T-cell (primary cell): ENCODE measurements around the gene IMPDH2. TPM values are rescaled to one million over a fixed set of nuclear protein-coding genes. Genes with fewer than 3 reads are reported as not detected.

Source experiments
- total RNA-seq, 35 experiments: library from RNA in 6 of 35; stranded (reverse) in 6 of 35; fragments of 120-200 nt in 1 of 35; gene quantifications; one replicate each; pipeline versions ENCODE4 v1.2.1 to v1.2.4 and lab custom pipeline; 2013 to 2026

Gene IMPDH2
- total RNA-seq, 5 donors from 2014 or later (not counting 1 experiment from before 2014, with no cell fraction given), result 110 to 160 (median 149) TPM

Other genes with a start within 250 kb of the IMPDH2 start
- gene PRKAR2A, start 181.5 kb downstream of the IMPDH2 start, total RNA-seq, result 10 to 100 TPM; 30.9 to 51.8 (median 49.0) TPM
- 10 to 100 TPM in 4 of 5 donors, 1 to 10 TPM in 1; 9.4 to 18.2 (median 14.7) TPM for gene SLC25A20, start 130.5 kb downstream of the IMPDH2 start, total RNA-seq
- 100 to 1,000 TPM; 136 to 163 (median 153) TPM for gene ARIH2, start 110.6 kb downstream of the IMPDH2 start, total RNA-seq
- 10 to 100 TPM; 40.4 to 79.0 (median 73.6) TPM for gene P4HTM, start 39.2 kb downstream of the IMPDH2 start, total RNA-seq
- 100 to 1,000 TPM; 204 to 300 (median 293) TPM for gene WDR6, start 22.0 kb downstream of the IMPDH2 start, total RNA-seq
- 10 to 100 TPM; 20.8 to 35.1 (median 30.3) TPM for gene DALRD3, start 10.8 kb downstream of the IMPDH2 start, total RNA-seq
- gene NDUFAF3, start 7.3 kb downstream of the IMPDH2 start, total RNA-seq, result 10 to 100 TPM; 62.8 to 92.1 (median 78.1) TPM
- gene QRICH1, start 64.7 kb upstream of the IMPDH2 start, total RNA-seq, result 100 to 1,000 TPM; 142 to 202 (median 155) TPM
- gene QARS1, start 75.4 kb upstream of the IMPDH2 start, total RNA-seq, result 100 to 1,000 TPM; 215 to 261 (median 245) TPM
- gene USP19, start 91.4 kb upstream of the IMPDH2 start, total RNA-seq, result 100 to 1,000 TPM in 3 of 5 donors, 10 to 100 TPM in 2; 56.5 to 117 (median 105) TPM
- 1 to 10 TPM in 3 of 5 donors, under 1 TPM in 2; 0.25 to 3.7 (median 2.1) TPM for gene LAMB2, start 103.7 kb upstream of the IMPDH2 start, total RNA-seq
- 10 to 100 TPM; 20.4 to 37.0 (median 35.8) TPM for gene CCDC71, start 136.9 kb upstream of the IMPDH2 start, total RNA-seq
- gene KLHDC8B, start 142.2 kb upstream of the IMPDH2 start, total RNA-seq, result 1 to 10 TPM; 2.0 to 7.3 (median 4.7) TPM
- gene C3orf62, start 247.8 kb upstream of the IMPDH2 start, total RNA-seq, result 10 to 100 TPM in 3 of 5 donors, 1 to 10 TPM in 2; 8.5 to 12.8 (median 10.9) TPM